CD1c-positive myeloid dendritic cell (primary cell): ENCODE data around the gene CSNK1G3.

ENCODE experiments used
- DNase-seq: peaks from one replicate; pipeline ENCODE4 v3.0.0-alpha.2; 2016; ENCODE audit errors: extremely low spot score

Gene CSNK1G3

DNA sequence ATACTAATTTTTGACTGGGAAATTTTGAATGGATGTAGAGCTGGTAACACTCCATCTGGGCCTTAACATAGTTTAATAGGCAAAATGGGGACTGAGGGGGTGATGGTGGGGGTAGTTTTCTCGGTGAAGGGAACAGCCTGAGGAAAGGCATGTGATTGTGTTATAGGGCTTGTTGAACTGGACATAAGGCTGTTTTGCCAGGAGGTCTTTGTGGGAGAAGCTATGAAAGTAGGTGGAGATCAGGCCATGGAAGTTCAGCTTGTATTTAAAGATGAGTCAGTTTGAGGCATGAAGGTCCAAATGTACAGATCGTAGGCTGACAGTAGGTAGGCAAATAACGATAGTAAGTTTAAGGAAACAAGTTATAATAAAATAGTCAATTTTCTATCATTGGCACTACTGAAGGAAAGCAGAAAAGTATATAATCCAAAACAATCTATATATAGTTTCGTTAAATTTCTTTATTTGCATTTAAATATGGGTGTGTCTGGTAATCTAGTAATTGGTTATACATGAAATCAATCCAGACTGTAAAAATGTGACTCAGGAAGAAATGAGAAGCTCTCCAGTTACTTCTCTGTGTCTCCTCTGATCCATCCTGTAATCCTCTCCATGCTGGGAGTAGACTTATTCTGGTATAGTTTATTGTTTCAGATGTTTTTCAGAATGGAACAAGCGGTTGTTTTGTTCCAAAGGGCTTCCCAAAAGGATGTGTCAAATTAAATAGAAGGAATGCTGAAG lies 2.8 kb downstream of the CSNK1G3 start:
- no peak for DNase-seq

DNA sequence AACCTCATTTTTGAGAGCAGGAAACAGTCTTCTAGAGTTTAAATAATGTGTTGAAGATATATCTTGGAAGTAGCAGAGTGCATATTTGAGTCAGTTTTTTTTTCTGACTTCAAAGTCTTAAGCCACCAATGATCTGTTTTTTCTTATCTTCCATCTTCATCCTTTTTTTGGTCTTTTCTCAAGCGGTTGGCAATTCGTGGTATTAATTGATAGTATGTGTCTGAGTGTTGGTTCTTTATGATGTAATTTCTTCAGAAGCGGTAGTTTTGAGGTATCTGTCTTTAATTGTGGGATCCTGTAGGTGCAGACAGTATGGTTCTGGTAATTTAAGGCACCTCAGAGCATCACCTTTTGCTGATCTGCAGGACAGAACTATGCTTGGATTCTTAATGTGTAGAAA lies 3.9 kb downstream of the CSNK1G3 start:
- peak; percentile 32 for DNase-seq

DNA sequence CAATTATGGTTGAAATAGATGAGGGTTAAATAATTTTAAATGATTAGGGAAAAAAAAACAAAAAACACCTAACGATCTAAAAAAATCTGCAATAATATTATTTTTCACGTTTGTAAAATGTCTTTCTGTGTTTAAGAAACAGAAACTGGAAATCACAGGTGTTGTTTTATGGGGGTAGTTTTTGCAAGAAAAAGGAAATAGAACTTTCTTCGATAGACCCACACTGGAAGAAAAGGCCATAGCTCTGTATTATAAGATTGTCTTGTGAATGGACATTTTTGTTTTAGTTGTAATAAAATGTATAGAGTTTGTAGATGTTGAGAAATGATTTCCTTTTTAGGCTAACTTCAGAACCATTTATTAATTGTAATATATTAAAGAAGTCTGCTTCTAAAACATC lies 5.5 kb downstream of the CSNK1G3 start:
- no peak for DNase-seq

DNA sequence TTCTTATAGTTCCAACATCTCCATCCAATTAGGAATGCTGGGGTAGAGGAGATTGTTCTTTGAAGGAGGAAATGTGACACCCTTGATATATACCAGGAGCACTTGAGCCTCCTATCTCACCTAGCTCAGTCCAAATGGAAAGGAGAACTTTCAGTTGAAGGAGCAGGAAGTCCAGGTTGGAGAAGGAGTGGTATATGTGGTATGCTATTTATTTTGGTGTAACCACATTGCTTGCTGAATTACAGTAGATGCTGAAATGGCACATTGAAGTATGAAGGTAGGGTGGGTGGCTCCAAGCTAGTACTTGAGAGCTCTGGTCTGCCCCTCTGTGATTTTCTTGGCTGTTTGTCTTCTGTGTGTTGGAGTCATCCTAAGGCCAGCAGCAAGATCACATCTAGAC lies 6.1 kb downstream of the CSNK1G3 start:
- no peak for DNase-seq

DNA sequence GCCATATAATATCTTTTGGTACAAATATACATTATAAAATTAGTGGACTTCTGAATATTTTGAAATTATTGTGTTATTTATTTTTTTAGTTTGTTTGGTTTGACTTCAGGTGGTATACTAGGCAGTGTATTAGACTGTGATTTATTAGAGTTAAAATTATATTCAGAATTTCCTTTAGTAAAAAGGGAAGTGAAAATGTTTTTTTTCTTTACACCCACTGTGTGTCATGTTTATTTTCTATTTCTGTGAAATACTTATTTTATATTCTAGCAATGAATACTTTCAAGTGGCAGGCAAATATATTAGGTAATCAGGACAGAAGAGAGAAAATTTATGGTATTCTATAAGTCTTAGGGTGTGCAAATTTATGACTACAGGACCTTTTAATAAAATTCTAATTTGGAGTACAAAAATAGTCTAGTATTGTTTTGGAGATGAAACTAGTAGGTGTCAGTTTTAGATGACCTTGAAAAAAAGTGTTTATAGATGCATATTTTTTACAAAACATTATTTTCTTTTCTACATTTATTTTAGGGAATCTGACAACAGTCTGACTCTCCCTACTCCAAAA lies 8.8 kb downstream of the CSNK1G3 start:
- DNase-seq: peak; percentile 67

DNA sequence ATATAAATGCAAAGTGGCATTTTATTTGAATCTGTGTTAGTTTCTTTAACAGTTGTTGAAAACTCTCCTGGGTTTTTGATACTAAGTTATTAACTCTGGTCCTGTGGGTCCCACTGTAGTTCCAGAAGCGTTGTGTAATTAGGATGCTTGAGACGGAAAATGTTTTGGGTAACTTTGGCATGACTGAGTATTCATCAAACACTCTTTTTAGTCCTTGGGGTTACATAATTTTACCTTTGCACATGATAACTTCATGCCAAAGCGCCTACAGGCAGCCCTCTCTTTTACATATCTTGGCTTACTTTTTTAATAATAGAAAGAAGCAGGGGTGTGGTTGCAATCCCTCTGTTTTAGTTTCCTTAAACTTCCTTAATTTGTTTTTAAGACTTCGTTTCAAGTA lies 12.2 kb downstream of the CSNK1G3 start:
- no peak for DNase-seq

DNA sequence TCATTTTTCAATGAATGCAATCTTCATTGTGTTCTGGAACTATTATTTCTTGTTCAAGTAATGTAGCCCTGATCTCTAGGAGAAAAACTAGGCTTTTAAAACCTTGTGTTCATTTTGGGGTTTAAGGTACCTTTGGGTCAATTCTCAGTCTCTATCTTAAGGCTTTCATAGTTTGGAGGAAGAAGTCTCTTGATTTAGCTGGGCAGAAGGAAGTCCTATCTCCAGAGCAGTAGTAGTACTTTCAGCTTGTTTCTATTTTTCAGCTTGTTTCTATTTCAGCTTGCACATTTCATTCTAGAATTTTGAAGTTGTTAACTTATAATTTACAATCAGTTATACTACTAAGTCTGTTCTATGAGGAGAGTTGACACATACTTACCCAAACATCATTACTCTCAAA lies 15.2 kb downstream of the CSNK1G3 start:
- no peak for DNase-seq

DNA sequence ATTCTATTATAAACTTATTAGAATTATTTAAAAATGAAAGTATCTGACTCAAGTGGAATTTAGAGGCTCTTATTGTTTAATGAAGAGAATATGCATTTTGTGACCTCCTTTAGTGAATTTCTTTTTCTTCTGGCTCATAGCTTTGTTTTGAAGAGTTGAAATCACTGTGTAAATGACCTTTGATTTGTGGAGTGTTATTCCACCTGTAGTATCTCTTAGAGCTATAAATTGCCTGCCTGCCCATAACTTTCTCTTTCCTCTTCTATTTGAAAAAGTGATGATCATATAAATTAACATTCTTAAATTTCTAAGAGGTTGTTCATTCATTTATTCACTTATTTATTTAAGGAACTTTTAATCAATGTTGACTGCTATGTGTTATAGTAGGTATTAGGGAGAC lies 16.1 kb downstream of the CSNK1G3 start:
- DNase-seq: no peak

DNA sequence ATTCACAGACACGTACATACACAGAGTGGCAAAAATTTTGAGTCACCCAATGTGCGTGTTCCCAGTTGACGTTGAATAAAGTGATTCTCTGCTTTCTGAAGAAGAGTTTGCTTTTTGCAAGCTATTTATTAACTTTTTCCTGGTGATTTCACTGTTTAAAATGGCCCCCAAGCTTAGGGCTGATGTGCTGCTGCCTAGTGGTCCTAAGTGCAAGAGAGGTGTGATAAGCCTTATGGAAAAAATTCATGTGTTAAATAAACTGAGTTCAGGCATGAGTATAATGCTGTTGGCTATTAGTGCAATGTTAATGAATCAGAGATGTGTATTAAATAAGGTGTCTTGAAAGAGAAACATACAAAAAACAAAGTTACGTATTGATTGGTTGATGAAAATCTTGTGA lies 16.9 kb downstream of the CSNK1G3 start:
- DNase-seq: no peak

DNA sequence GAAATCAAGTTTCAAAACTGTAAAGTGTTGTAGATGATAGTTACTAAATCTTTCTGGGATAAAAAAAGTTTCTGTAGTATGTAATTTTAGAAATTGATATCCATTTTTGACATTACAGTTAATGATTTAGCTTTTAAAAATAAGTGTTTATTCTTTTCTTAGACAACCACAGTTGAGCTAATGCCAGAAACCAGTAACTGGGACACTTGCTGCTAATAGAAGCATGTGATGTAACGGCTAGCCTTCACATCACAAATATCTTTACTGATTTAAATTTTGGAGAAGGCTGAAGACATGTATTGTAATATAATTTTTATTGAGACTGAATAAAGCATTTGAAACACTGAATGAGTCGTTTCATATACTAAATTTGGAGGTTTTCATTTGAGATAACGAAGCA lies 18.8 kb downstream of the CSNK1G3 start:
- no peak for DNase-seq

DNA sequence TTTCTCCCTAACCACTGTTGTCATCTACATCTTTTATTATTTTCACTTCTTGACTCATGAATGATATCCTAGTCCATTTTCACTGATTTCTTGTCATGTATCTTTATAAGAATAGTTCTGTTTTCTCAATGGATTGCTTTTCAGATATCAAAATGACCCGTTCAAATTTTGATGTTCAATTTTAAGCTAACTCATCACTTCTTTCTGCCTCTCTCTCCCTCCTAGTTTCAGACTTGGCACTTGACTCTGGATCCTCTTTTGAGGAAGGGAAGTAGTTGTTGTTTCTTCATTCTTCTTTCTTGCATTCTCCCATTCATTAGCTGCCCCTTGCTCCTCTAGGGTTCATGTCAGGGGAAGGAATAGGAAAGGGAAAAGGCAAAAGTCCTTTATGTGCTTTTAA lies 23.7 kb downstream of the CSNK1G3 start:
- no peak for DNase-seq

DNA sequence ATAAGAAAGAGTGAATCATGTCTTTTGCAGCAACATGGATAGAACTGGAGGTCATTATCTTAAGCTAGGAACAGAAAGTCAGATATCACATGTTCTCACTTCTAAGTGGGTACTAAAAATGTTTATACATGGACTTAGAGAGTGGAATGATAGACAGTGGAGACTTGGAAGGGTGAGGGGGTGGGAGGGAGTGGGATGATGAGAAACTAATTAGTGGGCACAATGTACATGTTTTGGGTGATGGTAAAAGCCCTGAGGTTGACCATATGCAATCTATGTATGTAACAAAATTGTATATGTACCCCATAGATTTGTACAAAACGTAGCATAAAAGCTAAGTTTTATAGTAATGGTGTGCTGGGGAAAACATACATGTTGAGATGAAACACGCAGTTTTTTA lies 25.3 kb downstream of the CSNK1G3 start:
- no peak for DNase-seq

DNA sequence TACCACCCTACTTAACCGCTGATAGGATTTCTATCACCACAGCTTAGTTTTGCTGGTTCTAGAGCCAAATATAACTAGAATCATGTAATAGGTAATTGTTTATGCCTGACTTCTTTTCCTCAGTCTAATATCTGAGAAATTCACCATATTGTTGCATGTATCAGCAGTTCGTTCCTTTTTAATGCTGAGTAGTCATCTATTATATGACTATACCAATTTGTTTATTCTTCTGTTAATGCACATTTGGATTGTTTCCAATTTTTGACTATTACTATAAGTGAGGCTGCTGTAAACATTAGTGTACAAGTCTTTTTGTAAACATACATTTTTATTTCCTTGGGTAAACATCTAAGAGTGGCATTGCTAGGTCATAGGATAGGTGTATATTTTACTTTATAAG lies 25.9 kb downstream of the CSNK1G3 start:
- DNase-seq: no peak

DNA sequence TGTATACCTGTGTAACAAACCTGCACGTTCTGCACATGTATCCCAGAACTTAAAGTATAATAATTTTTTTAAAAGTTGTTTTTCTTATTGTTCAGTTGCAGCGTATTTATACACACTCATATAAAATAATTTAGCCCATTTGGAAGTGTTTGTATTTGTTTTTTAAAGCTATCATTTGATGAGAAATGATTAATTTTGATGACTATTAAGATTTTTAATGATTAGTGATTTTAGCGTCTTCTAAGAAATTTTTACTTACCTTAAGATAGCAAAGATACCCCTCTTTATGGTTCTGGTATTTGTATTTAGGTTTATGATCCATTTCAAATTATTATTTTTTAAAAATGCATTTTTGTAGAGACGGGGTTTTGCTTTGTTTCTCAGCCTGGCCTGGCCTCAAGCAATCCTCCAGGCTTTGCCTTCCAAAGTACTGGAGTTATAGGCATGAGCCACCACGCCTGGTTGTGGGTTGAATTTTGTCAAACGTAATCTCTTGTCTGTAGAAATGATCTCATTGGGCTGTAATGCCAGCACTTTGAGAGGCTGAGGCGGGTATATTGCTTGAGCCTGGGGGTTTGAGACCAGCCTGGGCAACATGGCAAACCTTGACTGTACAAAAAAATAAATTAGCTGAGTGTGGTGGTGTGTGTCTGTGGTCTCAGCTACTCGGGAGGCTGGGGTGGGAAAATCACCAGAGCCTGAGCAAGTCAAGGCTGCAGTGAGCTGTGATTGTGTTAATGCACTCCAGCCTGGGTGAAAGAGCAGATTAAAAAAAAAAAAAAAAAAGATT lies 26.9 kb downstream of the CSNK1G3 start:
- no peak for DNase-seq

DNA sequence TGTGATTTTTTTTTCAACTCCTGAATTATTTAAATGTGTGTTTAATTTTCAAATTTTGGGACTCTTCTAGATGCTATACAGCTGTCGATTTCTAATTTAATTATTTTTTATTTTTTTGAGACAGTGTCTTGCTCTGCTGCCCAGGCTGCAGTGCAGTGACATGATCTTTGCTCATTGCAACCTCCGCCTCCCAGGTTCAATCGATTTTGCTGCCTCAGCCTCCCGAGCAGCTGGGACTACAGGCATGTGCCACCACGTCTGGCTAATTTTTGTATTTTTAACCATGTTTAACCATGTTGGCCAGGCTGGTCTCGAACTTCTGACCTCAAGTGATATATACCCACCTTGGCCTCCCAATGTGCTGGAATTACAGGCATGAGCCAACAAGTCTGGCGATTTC lies 28.6 kb downstream of the CSNK1G3 start:
- DNase-seq: no peak

DNA sequence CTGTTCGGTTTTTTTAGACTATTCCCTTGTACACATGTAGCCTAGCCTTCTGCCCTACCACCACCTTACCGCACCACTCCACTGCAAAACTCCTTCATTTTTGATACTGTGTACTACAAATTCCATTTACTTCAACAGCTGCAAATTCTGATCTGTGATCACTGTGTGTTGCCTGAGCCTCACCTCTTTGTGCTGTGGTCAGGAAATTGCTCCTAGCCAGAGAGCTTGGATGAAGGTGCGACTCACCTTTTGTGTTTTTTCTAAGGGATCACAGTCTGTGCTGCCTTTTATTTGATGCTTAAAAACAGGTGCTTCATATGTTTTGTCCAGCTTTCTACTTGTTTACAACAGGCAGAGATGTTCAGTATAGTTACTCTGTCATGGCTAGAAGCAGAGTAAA lies 31.5 kb downstream of the CSNK1G3 start:
- DNase-seq: no peak

DNA sequence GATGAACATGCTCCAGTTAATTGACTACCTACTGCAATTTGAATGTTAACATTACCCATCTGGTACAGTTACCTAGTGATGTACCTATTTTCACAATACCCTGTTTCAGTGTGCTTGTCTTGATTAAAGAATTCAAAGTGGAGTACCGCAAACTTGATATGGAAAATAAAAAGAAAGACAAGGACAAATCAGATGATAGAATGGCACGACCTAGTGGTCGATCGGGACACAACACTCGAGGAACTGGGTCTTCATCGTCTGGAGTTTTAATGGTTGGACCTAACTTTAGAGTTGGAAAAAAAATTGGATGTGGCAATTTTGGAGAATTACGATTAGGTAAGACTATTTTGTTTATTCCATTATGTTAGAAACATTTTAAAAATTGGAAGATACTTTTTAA lies 33.5 kb downstream of the CSNK1G3 start:
- peak; percentile 12 for DNase-seq

DNA sequence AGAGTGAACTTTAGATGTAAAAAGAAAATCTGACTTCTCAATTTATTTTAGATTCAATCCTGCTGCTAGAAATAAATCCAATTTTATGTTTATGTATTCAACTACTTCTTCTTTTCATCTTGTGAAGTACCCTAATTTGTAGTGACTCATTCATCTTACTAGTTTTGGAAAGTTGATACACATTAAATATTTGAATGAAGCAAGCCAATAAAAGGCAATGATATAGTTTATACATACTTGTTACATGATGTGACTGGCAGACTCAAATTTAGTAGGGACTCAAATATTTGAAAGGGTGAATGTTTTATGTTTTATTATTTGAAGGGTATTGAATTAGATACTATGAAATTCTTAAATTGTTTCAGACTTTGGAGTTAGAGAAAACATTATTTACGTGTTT lies 34.7 kb downstream of the CSNK1G3 start:
- DNase-seq: no peak

DNA sequence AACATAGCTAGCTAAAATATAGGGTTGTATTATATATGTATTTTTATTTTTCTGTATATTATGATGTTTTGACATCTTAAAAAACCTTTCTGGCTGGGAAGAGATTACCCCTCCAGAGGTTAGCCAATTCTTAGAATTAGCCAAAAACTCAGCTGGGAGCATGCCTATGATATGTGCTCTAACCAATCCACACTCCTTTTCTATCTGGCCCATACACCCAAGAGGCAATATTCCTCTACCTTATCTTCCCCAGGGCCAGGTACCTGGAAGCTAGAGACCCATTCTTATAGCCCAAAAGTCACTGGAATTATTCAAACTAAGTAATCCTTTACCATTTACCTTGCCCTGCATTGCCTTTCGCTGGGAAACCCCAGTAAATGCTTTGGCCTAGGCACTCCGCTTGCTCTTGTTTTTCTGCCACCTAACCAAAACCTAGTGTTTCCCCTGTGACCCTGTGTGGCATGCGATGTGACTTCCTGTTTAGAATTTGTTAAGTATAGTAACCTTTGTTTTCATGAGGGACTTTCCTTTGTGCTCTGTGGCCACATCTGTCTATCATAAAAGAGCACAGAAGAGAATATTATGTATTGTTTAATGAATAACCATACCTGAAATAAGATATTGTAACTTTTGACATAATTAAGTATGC lies 37.4 kb downstream of the CSNK1G3 start:
- peak; percentile 18 for DNase-seq

DNA sequence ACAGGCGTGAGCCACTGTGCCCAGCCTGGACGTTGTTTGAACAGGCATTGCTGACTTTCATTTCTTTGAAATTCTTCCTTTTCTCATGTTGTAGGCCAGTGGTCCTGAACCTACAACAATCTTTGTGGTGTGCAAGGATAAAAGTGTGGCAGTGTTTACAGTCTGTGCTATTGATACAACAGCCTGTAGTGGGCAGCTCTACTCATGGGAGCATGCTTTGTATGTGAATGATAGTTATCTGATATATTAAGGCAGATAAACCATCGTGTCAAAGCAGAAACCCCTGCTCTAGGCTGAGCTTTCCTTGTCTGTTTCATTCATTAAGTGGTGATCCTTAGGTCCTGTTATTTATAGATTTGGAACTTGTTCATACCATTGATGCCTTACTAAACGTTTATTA lies 42.6 kb downstream of the CSNK1G3 start:
- no peak for DNase-seq

DNA sequence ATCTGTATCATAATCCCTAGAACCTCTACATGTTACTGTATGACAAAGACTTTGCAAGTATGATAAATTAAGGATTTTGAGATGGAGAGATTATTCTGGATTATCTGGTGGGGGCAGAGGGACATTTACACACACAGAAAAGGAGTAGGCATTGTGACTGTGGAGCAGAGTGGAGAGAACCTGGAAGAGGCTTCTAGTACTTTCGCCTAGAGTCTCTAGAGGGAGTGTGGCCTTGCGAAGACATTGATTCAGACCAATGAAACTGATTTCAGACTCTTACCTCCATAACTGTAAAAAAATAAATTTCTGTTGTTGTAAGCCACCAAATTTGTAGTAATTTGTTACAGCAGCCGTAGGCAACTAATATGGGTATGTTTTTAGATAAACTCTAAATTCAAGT lies 45.9 kb downstream of the CSNK1G3 start:
- no peak for DNase-seq

DNA sequence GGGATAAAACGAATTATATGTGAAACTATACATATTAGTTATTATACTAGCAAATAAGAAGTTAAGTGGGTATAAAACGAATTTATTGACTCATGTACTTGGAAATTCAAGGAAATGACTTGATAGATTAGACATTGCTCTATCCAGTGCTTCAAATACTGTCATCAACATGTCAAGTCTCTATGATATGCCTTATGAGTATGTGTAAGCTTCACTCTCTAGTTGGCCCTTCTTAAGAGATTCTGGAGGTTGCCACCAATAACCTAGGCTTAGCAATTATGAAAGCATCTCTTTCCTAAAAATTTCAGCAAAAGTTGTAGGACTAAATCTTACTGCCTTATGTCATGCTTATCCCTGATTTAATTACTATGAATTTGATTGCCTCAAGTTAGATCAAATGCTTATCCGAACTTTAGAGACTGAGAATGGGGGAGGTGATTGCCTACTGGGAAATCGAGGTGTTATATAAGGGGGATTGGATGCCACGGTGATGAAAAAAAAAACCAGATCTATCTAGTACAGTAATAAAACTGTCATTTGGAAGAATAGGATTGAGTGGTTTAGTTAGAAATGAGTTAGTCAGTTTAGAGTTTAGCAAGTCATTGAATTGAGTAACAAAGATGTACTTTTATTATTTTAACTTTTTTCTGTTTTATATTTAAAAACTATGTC lies 46.9 kb downstream of the CSNK1G3 start:
- no peak for DNase-seq
